GM08714 (cell line): Measurements from ENCODE around the gene PRDX4.
"Not testable (repeated sequence)": the region's sequence is repeated elsewhere in the genome, so short reads cannot be mapped to it uniquely, and the experiment has no call there.

Experiments used
- H3K4me3 ChIP-seq: fragments of 200-500 bp; sonication (Bioruptor generic); 2 replicates; pipeline ENCODE4 v1.5.1; 2014; ENCODE audit warnings: mild to moderate bottlenecking, low read length, inconsistent platforms
- ZNF274 ChIP-seq: IDR thresholded peaks from 2 replicates; pipeline ENCODE4 v1.6.1; 2012; ENCODE audit warnings: mild to moderate bottlenecking, low read depth, low read length

Gene PRDX4

DNA sequence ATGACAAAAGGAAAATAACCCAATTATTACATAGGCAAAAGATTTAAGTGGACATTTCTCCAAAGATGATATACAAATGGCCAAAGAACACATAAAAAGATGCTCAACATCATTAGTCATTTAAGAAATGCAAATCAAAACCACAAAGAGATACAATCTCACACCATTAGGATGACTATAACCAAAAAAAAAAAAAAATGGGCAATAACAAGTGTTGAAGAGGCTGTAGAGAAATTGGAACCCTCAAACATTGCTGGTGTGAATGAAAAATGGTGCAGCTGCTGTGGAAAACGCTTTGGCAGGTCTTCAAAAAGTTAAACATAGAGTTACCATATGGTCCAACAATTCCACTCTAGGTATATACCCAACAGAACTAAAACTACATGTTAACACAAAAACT is 5.6 kb upstream of the PRDX4 start:
- no peak overlapping the region for H3K4me3 ChIP-seq
- TF ChIP-seq ZNF274 = no peak

DNA sequence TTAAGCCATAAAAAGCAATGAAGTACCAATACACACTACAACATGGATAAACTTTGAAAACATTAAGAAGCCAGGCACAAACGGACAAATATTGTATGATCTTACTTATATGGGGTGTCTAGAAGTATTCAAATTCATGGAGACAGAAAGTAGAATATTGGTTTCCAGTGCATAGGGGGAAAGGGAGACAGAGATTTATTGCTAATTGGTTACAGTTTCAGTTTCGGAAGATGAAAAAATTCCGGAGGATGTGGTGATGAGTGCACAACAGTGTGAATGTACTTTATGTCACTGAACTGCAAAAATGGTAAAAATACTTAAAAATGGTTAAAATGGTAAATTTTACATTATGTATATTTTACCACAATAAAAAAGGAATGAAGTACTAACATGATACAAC is 5.1 kb upstream of the PRDX4 start:
- no peak overlapping the region for H3K4me3 ChIP-seq
- no peak for TF ChIP-seq ZNF274

DNA sequence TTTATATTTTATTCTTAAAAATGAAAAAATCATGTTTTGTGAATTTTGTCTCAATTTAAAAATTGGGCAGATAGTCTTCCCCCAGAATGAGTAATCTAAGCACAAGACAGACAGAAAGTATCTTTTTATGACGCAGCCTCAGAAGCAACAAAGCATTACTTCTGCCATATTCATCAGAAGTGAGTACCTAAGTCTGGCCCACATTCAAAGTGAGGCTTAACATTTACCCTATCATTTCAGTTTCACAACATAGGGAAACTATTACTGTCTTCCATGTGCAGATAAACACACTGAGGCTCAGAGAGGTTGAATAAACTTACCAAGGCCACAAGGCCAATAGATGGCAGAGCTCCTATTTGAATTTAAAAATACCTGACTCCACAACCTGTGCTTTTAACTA is 4.4 kb upstream of the PRDX4 start:
- H3K4me3 ChIP-seq = no peak overlapping the region
- no peak for TF ChIP-seq ZNF274

DNA sequence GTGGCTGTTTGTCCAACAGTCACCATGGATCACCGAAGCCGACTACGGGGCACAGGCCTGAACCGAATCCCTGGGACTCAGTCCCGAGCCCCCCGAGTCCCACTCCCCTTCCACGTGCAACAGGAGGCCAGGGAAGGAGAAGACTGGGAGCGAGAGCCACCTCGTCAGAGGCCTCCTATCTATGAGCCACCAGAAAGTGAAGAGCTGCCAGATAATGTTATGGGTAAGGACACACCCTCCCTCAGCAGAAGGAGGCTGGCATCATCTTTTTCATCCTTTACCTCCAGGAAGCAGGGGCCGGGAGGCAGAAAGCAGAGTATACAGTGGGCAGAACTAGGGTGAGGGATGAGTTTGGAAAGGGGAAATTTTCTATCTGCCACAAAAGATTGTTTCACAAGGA is 2.8 kb upstream of the PRDX4 start:
- no peak for TF ChIP-seq ZNF274
- H3K4me3 ChIP-seq = no peak overlapping the region

DNA sequence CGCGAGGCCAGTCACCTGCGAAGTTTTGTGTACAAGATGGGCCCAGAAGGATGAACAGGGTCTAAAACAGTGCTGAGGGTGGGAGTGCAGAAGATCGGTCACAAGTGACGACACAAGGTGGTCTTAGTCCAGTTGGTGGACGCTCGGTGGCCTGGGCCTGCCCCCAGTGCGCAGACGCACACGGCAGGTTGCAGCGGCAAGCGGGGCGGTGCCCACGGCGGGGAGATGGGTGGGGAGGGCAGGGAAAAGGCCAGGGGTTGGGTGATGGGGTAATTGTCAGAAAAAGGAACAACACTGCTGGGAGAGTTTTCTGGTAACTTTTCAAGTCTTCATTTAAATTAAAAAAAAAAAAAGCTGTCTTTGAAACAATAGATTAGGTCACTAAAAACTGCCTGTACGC is 1.0 kb upstream of the PRDX4 start:
- no peak for TF ChIP-seq ZNF274

DNA sequence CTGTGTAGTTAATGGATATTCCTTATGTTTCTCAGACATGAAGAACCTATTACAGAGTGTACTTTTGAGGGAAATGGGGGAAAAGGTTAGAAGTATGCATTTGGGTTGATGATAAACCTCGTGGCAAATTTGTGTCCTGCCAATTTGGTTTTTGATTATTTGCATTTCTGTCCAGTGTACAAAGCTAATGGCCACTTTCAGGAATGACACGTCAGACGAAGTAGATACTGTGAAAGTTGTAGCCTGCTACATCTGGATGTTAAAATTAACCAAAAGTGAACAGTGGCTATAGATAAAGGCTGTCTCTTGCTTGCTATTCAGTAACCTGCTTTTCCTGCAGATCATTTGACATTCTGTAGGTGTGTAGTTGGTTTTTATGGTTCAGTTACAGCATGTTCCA is 1.0 kb downstream of the PRDX4 start:
- peak overlapping the region; percentile 76; the same call in 1 of the 2 replicates for H3K4me3 ChIP-seq
- no peak for TF ChIP-seq ZNF274

More for the DNA sequence above, 1.0 kb upstream of the PRDX4 start:
- H3K4me3 ChIP-seq = no peak overlapping the region

- TF ChIP-seq ZNF274 = no peak
- H3K4me3 ChIP-seq = no peak overlapping the region
Measured at GRCh38 chrX:23670528-23670927, 3.2 kb downstream of the PRDX4 start.

- no peak for TF ChIP-seq ZNF274
- no peak overlapping the region for H3K4me3 ChIP-seq
Measured at GRCh38 chrX:23673108-23673507, 5.8 kb downstream of the PRDX4 start.

DNA sequence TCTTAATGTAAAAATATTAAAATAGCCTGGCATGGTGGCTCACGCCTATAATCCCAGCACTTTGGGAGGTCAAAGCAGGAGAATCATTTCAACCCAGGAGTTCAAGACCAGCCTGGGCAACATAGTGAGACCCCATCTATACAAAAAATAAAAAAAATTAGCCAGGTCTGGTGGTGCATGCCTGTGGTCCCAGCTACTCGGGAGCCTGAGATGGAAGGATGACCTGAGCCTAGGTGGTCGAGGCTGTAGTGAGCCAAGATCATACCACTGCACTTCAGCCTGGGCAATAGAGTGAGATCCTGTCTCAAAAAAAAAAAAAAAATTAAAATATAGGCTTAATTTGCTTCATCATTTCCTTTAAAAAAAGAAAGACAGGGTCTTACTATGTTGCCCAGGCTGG is 9.2 kb downstream of the PRDX4 start:
- not testable (repeated sequence) for H3K4me3 ChIP-seq

DNA sequence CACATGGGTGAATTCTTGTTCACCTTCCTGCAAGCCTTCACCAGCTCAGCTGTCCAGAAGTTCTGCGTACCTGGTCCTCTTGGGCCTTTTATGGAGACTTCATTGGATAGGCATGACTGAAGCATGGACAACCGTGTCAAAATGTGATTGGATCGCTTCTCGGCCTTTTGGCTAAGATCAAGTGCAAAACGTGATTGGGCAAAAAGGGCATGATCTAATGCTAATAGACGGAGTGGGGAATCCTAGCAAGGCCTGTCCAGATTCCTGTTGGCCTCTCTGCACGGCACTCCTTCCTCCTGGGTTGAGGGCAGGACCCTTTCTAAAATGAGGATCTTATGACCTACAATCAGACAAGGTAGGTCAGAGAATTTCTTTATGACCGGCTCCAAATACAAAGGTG is 24.9 kb downstream of the PRDX4 start:
- no peak overlapping the region for H3K4me3 ChIP-seq
- TF ChIP-seq ZNF274 = no peak

DNA sequence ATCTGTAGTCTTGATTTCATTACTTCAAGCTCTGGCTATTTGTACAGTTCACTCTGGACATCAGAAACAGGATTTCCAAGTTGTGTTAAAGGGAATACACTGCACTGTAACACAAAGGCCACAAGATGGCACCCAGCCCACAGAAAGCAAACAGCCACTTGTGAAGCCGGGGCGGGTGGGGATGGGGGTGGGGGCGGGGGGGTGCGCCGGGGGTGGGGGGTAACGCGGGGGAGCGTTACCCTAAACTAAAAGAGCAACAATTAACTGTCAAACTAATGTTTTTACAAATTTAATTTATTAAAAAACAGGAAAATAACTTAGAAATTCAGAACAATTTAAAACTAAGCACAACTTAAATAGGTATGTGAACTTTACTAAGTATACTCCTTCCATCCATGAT is 27.3 kb downstream of the PRDX4 start:
- no peak overlapping the region for H3K4me3 ChIP-seq
- no peak for TF ChIP-seq ZNF274

GRCh38 chrX:23699636-23700194 is 32.4 kb downstream of the PRDX4 start:
- TF ChIP-seq ZNF274 = no peak
- H3K4me3 ChIP-seq = peak overlapping the region; percentile 60; the same call in 1 of the 2 replicates

GRCh38 chrX:23704673-23705206 is 37.4 kb downstream of the PRDX4 start:
- no peak for TF ChIP-seq ZNF274

GRCh38 chrX:23705235-23705634 is 37.9 kb downstream of the PRDX4 start:
- TF ChIP-seq ZNF274 = no peak
- H3K4me3 ChIP-seq = no peak overlapping the region

More at GRCh38 chrX:23704673-23705206, 37.4 kb downstream of the PRDX4 start:
- no peak overlapping the region for H3K4me3 ChIP-seq

DNA sequence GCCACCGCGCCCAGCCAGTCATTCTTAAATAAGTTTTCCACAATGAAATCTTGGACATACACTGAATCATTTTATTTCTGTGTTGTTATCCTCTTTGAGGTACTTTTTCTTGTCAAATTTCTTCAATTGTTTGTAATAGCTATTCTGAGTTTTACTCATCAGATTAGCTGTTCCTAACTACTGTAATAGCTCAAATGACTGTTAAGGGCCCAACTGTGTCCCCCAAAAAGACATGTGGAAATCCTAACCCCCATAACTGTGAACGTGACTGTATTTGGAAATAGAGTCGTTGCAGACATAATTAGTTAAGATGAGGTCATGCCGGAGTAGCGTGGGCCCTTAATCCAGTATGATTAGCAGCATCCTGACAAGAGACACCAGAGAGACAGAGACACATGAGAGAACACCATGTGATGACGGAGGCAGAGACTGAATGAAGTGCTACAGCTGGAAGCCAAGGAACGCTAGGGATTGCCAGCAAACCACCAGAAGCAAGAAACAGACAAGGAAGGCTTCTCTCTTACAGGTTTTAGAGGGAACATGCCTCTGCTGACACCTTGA is 52.9 kb downstream of the PRDX4 start:
- no peak overlapping the region for H3K4me3 ChIP-seq
- no peak for TF ChIP-seq ZNF274

- no peak overlapping the region for H3K4me3 ChIP-seq
- no peak for TF ChIP-seq ZNF274
Measured at GRCh38 chrX:23726191-23726590, 58.9 kb downstream of the PRDX4 start.
